ENCODE data around the gene PTRHD1.

Gene PTRHD1

GRCh38 chr2:24749069-24749691 is 44.0 kb downstream of the PTRHD1 start:
- DNase-seq: no peak

GRCh38 chr2:24747299-24747698 is 45.9 kb downstream of the PTRHD1 start:
- no peak for DNase-seq

GRCh38 chr2:24745825-24746224 is 47.4 kb downstream of the PTRHD1 start:
- no peak for DNase-seq

- no peak for DNase-seq
Measured at GRCh38 chr2:24744356-24744755, 48.8 kb downstream of the PTRHD1 start.

GRCh38 chr2:24743924-24744323 is 49.3 kb downstream of the PTRHD1 start:
- DNase-seq: no peak

- DNase-seq: no peak
Measured at GRCh38 chr2:24742730-24743129, 50.5 kb downstream of the PTRHD1 start.

GRCh38 chr2:24740142-24740541 is 53.0 kb downstream of the PTRHD1 start:
- no peak for DNase-seq

Data from activated CD4-positive, alpha-beta T cell treated with anti-CD3 and anti-CD28 coated beads, Interleukin-10, Interleukin-2, amounts not matched to agents 100 ng/mL and 50 ng/mL, durations not matched to agents 16 hours and 8 hours (primary cell).